Motor neuron (in vitro differentiated cells): Measurements from ENCODE around the gene NPPC. TPM values are rescaled to one million over a fixed set of nuclear protein-coding genes. Genes with fewer than 3 reads are reported as not detected.
"Not testable (repeated sequence)": the region's sequence is repeated elsewhere in the genome, so short reads cannot be mapped to it uniquely, and the experiment has no call there.

Experiments
- ATAC-seq, 8 experiments: fragments of 200-7000 bp; cut with Tn5 transposase; replicated peaks in 6 of 8; 2 replicates each; pipeline ENCODE4 v1.8.0; 2021; ENCODE audit warnings: mild to moderate bottlenecking in 8 of 8, moderate library complexity in 8 of 8
- H3K27ac ChIP-seq, 2 donors: fragments of 250-450 bp; sonication (Bioruptor Pico); 2 replicates each; pipeline ENCODE4 v1.9.0; 2021; ENCODE audit warnings: antibody characterized with exemption in 2 of 2, mild to moderate bottlenecking in 2 of 2, moderate library complexity in 1 of 2
- H3K4me1 ChIP-seq, 2 donors: fragments of 250-450 bp; sonication (Bioruptor Pico); replicated peaks in 1 of 2; 2 replicates each; pipeline ENCODE4 v1.6.1; 2021; ENCODE audit warnings: antibody characterized with exemption in 2 of 2, mild to moderate bottlenecking in 2 of 2, moderate library complexity in 1 of 2
- H3K4me3 ChIP-seq, 5 donors: fragments of 250-450 bp; sonication (Bioruptor Pico); 2 replicates each; pipeline ENCODE4 v1.9.0; 2021; ENCODE audit warnings: antibody characterized with exemption in 5 of 5, mild to moderate bottlenecking in 5 of 5, moderate library complexity in 4 of 5
- WGBS, 10 experiments: fragments of 450-650 bp; shearing (Covaris generic); methylation state at CpG; one replicate each; pipeline ENCODE4 v1.0.0; 2022; 5-methylcytosine and 5-hydroxymethylcytosine counted together
- in situ Hi-C, 9 experiments: fragments of 400-800 bp; cut with MboI; loops; one replicate each; pipeline ENCODE4 v1.15.0; 2021; ENCODE audit warnings: low sequenced_read_pairs in 9 of 9, low pct_unique_long_range_greater_than_20kb in 2 of 9; ENCODE audit not compliant: unreplicated experiment in 9 of 9
- total RNA-seq, 8 experiments: library from RNA; unstranded; fragments of 300-600 nt; gene quantifications; 2 replicates each; pipeline versions ENCODE4 v1.2.3 to v1.2.4, GENCODE V29; 2022

The NPPC gene
- total RNA-seq, 8 experiments from 2014 or later = 0.61 to 9.6 (median 3.9) TPM; not detected in 1

GRCh38 chr2:231911381-231911780, 14.8 kb downstream of the NPPC start:
- Histone ChIP-seq H3K27ac (no peak overlapping the region), H3K4me1 (no peaks in the 10 kb centered on the region), H3K4me3 (no peak overlapping the region)
- in situ Hi-C loops = loop anchor here in 8 of 9 experiments (25.0 kb wide), 6 partner anchors 226 to 626 kb away; partner anchors contain the start of genes PRSS56 (in 2 of the 8), ALPG (in 1 of the 8), CHRND (in 1 of the 8) and CHRNG (in 1 of the 8)
- WGBS, 10 experiments = 28 to 100% (median 93%) methylated on average over 1 to 5 of the region's 6 CpGs; no CpG with 5 or more reads in 5 of the 10 experiments
- ATAC-seq = no peak

GRCh38 chr2:231910771-231911170, 15.4 kb downstream of the NPPC start:
- ATAC-seq = no peak
- Histone ChIP-seq H3K27ac (no peak overlapping the region), H3K4me1 (no peaks in the 10 kb centered on the region), H3K4me3 (no peak overlapping the region)
- in situ Hi-C loops = loop anchor here in 8 of 9 experiments (25.0 kb wide), 6 partner anchors 227 to 627 kb away; partner anchors contain the start of genes PRSS56 (in 2 of the 8), ALPG (in 1 of the 8), CHRND (in 1 of the 8) and CHRNG (in 1 of the 8)
- WGBS, 10 experiments = 20 to 100% (median 50%) methylated on average over 1 to 2 of the region's 6 CpGs; no CpG with 5 or more reads in 7 of the 10 experiments

- H3K4me1 ChIP-seq, H3K4me3 ChIP-seq, H3K27ac ChIP-seq, ATAC-seq: not testable (repeated sequence)
- in situ Hi-C loops = loop anchor here in 8 of 9 experiments (25.0 kb wide), 6 partner anchors 227 to 627 kb away; partner anchors contain the start of genes PRSS56 (in 2 of the 8), ALPG (in 1 of the 8), CHRND (in 1 of the 8) and CHRNG (in 1 of the 8)
- WGBS, 10 experiments = 40 to 100% (median 80%) methylated on average over 1 to 2 of the region's 7 CpGs; no CpG with 5 or more reads in 5 of the 10 experiments
Measured at GRCh38 chr2:231910161-231910560, 16.0 kb downstream of the NPPC start.

GRCh38 chr2:231909631-231910030, 16.6 kb downstream of the NPPC start:
- no peak for ATAC-seq
- no peak overlapping the region for H3K27ac ChIP-seq
- no peak overlapping the region for H3K4me3 ChIP-seq
- 40 to 100% (median 67%) methylated on average over 1 to 3 of the region's 5 CpGs; no CpG with 5 or more reads in 3 of the 10 experiments for WGBS, 10 experiments
- H3K4me1 ChIP-seq = no peaks in the 10 kb centered on the region
- in situ Hi-C loops = loop anchor here (10.0 to 25.0 kb wide), 9 partner anchors 228 to 628 kb away; partner anchors contain the start of genes PRSS56 (in 3 of the 9), CHRND (in 2 of the 9), ALPG (in 1 of the 9) and CHRNG (in 1 of the 9)

GRCh38 chr2:231908584-231908983, 17.6 kb downstream of the NPPC start:
- H3K4me1 ChIP-seq = no peaks in the 10 kb centered on the region
- in situ Hi-C loops = loop anchor here (10.0 to 25.0 kb wide), 9 partner anchors 229 to 629 kb away; partner anchors contain the start of genes PRSS56 (in 3 of the 9), CHRND (in 2 of the 9), ALPG (in 1 of the 9) and CHRNG (in 1 of the 9)
- 35 to 100% (median 92%) methylated on average over 1 to 8 of the region's 8 CpGs; no CpG with 5 or more reads in 1 of the 10 experiments for WGBS, 10 experiments

GRCh38 chr2:231907765-231908164, 18.4 kb downstream of the NPPC start:
- WGBS, 10 experiments = 50 to 100% (median 89%) methylated on average over 1 to 7 of the region's 8 CpGs; no CpG with 5 or more reads in 1 of the 10 experiments
- H3K4me3 ChIP-seq = no peak overlapping the region
- in situ Hi-C loops = loop anchor here (10.0 to 25.0 kb wide), 9 partner anchors 230 to 630 kb away; partner anchors contain the start of genes PRSS56 (in 3 of the 9), CHRND (in 2 of the 9), ALPG (in 1 of the 9) and CHRNG (in 1 of the 9)
- H3K27ac ChIP-seq = no peak overlapping the region
- no peak for ATAC-seq
- no peaks in the 10 kb centered on the region for H3K4me1 ChIP-seq

More at GRCh38 chr2:231908584-231908983, 17.6 kb downstream of the NPPC start:
- no peak for ATAC-seq
- H3K27ac ChIP-seq = no peak overlapping the region
- no peak overlapping the region for H3K4me3 ChIP-seq

- Histone ChIP-seq H3K4me3 (no peak overlapping the region), H3K4me1 (no peaks in the 10 kb centered on the region), H3K27ac (no peak overlapping the region)
- in situ Hi-C loops = loop anchor here (10.0 to 25.0 kb wide), 9 partner anchors 232 to 632 kb away; partner anchors contain the start of genes PRSS56 (in 3 of the 9), CHRND (in 2 of the 9), ALPG (in 1 of the 9) and CHRNG (in 1 of the 9)
- ATAC-seq = peak in 2 of 8 experiments; percentile 11 to 42
- 73 to 92% methylated on average over 2 of the region's 4 CpGs; no CpG with 5 or more reads in 8 of the 10 experiments for WGBS, 10 experiments
Measured at GRCh38 chr2:231905026-231905425, 21.2 kb downstream of the NPPC start.

- 50 to 92% (median 81%) methylated on average over 2 to 7 of the region's 12 CpGs; no CpG with 5 or more reads in 6 of the 10 experiments for WGBS, 10 experiments
- no peak for ATAC-seq
Measured at GRCh38 chr2:231904161-231904611, 22.0 kb downstream of the NPPC start.

GRCh38 chr2:231902598-231902997, 23.6 kb downstream of the NPPC start:
- ATAC-seq = no peak
- Histone ChIP-seq H3K4me1 (no peaks in the 10 kb centered on the region), H3K4me3 (no peak overlapping the region), H3K27ac (no peak overlapping the region)
- WGBS, 10 experiments = 0 to 92% (median 72%) methylated on average over 1 to 4 of the region's 5 CpGs; no CpG with 5 or more reads in 1 of the 10 experiments
- in situ Hi-C loops = loop anchor here (10.0 to 25.0 kb wide), 9 partner anchors 235 to 635 kb away; partner anchors contain the start of genes PRSS56 (in 3 of the 9), CHRND (in 2 of the 9), ALPG (in 1 of the 9) and CHRNG (in 1 of the 9)

More at GRCh38 chr2:231904161-231904611, 22.0 kb downstream of the NPPC start:
- Histone ChIP-seq H3K4me1 (no peaks in the 10 kb centered on the region), H3K27ac (no peak overlapping the region), H3K4me3 (no peak overlapping the region)
- in situ Hi-C loops = loop anchor here (10.0 to 25.0 kb wide), 9 partner anchors 233 to 633 kb away; partner anchors contain the start of genes PRSS56 (in 3 of the 9), CHRND (in 2 of the 9), ALPG (in 1 of the 9) and CHRNG (in 1 of the 9)

GRCh38 chr2:231900972-231901371, 25.2 kb downstream of the NPPC start:
- peak in 2 of 8 experiments; percentile 26 to 53 for ATAC-seq
- WGBS, 10 experiments = 83 to 100% (median 100%) methylated on average over 1 to 3 of the region's 5 CpGs; no CpG with 5 or more reads in 7 of the 10 experiments
- Histone ChIP-seq H3K4me3 (no peak overlapping the region), H3K27ac (no peak overlapping the region), H3K4me1 (no peaks in the 10 kb centered on the region)
- in situ Hi-C loops = loop anchor here (10.0 to 25.0 kb wide), 9 partner anchors 236 to 636 kb away; partner anchors contain the start of genes PRSS56 (in 3 of the 9), CHRND (in 2 of the 9), ALPG (in 1 of the 9) and CHRNG (in 1 of the 9)

- WGBS, 10 experiments = 0 to 60% (median 22%) methylated on average over 1 to 12 of the region's 22 CpGs; no CpG with 5 or more reads in 4 of the 10 experiments
- Histone ChIP-seq H3K4me1 (no peaks in the 10 kb centered on the region), H3K27ac (no peak overlapping the region), H3K4me3 (no peak overlapping the region)
- in situ Hi-C loops = loop anchor here (10.0 to 25.0 kb wide), 9 partner anchors 237 to 637 kb away; partner anchors contain the start of genes PRSS56 (in 3 of the 9), CHRND (in 2 of the 9), ALPG (in 1 of the 9) and CHRNG (in 1 of the 9)
- peak; percentile 33 to 97 (median 66) for ATAC-seq
Measured at GRCh38 chr2:231900486-231900942, 25.7 kb downstream of the NPPC start.

- no peaks in the 10 kb centered on the region for H3K4me1 ChIP-seq
- no peak overlapping the region for H3K4me3 ChIP-seq
- WGBS, 10 experiments = 17 to 96% (median 86%) methylated on average over 1 to 8 of the region's 15 CpGs; no CpG with 5 or more reads in 2 of the 10 experiments
- H3K27ac ChIP-seq = no peak overlapping the region
- in situ Hi-C loops = no loop called here
- no peak for ATAC-seq
Measured at GRCh38 chr2:231894566-231895380, 31.4 kb downstream of the NPPC start.
